A673 (cell line): Measurements from ENCODE around the gene FAM118A.

ENCODE experiments used
- CTCF ChIP-seq: fragments of 300-800, 200-600 bp; sonication (generic); conservative IDR thresholded peaks from 2 replicates; pipeline ENCODE4 v1.5.1; 2017; ENCODE audit warnings: low read depth, mild to moderate bottlenecking, antibody characterized with exemption, low read length, moderate library complexity, mixed read lengths
- EZH2 ChIP-seq: fragments of 200-600 bp; sonication (generic); IDR thresholded peaks from 2 replicates; pipeline ENCODE4 v1.6.1; 2017; ENCODE audit warnings: borderline replicate concordance, low read depth, mild to moderate bottlenecking, mixed read lengths, antibody characterized with exemption, low read length; ENCODE audit not compliant: poor library complexity, severe bottlenecking

- TF ChIP-seq EZH2 (no peak), CTCF (no peak)
Observed at GRCh38 chr22:45306139-45306538, 3.6 kb upstream of the FAM118A start.
